Hepatocyte (in vitro differentiated cells): ENCODE measurements around the gene CYP2A6.
"Not testable (repeated sequence)": the region's sequence is repeated elsewhere in the genome, so short reads cannot be mapped to it uniquely, and the experiment has no call there.

Experiments used
- EZH2 ChIP-seq: fragments of 200-600 bp; sonication (generic); IDR thresholded peaks from 2 replicates; pipeline ENCODE4 v1.6.1; 2016; ENCODE audit warnings: antibody characterized with exemption, mild to moderate bottlenecking, borderline replicate concordance
- TF ChIP-seq, protein P1 (sequence below): fragments of 200-600 bp; sonication (generic); IDR thresholded peaks from 2 replicates; pipeline ENCODE4 v1.5.1; 2016; ENCODE audit warnings: antibody characterized with exemption, mild to moderate bottlenecking; ENCODE audit not compliant: poor library complexity

DNA sequence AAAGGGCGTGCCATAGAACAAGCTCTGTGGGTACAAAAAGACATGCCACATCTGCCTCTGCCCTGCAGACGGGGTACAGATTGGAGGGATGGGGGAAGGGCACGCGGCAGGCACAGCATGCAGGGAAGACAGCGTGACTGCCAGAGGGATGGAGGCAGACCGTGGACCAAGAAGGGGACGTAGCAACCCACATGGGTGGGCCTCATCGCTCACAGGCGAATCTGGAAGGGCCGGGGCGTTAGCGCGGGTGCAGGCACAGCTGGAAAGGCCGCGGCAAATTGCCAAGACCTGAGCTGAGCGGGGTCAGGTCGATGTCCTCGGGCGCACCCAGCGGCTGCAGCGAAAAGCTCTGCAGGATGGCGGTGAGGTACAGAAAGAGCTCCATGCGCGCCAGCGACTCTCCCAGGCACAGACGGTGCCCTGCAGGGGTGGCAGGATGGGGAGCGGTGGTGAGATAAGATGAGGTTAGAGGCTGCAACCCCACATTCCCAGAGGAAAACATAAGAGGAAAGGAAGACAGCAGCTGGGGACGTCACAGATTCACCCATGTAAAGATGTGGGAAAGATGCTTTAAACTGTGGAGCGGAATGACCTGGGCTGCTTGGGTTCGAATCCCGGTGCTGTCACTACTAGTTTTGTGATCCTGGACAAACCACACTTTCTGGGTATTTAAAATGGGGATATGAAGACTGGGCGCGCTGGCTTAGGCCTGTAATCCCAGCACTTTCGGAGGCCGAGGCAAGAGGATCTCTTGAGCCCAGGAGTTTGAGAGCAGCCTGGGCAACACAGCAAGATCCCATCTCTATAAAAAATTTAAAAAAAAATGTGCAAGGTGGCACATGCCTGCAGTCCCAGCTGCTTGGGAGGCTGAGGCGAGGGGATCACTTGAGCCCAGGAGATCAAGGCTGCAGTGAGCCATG, 31.5 kb downstream of the CYP2A6 start:
- TF ChIP-seq, protein P1, sequence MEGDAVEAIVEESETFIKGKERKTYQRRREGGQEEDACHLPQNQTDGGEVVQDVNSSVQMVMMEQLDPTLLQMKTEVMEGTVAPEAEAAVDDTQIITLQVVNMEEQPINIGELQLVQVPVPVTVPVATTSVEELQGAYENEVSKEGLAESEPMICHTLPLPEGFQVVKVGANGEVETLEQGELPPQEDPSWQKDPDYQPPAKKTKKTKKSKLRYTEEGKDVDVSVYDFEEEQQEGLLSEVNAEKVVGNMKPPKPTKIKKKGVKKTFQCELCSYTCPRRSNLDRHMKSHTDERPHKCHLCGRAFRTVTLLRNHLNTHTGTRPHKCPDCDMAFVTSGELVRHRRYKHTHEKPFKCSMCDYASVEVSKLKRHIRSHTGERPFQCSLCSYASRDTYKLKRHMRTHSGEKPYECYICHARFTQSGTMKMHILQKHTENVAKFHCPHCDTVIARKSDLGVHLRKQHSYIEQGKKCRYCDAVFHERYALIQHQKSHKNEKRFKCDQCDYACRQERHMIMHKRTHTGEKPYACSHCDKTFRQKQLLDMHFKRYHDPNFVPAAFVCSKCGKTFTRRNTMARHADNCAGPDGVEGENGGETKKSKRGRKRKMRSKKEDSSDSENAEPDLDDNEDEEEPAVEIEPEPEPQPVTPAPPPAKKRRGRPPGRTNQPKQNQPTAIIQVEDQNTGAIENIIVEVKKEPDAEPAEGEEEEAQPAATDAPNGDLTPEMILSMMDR: peak; percentile 27
- not testable (repeated sequence) for TF ChIP-seq EZH2
